HCT116 (cell line): ENCODE data around the gene PCAT7. TPM values are rescaled to one million over a fixed set of nuclear protein-coding genes. Genes with fewer than 3 reads are reported as not detected.

Source experiments
- ATAC-seq: fragments of 200-7000 bp; cut with Tn5 transposase; 2 replicates; pipeline ENCODE4 v1.9.1; 2020; ENCODE audit warnings: mild to moderate bottlenecking, moderate library complexity
- BruUV-seq: library from RNA; stranded (reverse); fragments of 400-500 nt; replicated peaks from 2 replicates; lab custom pipeline; 2021; lab: Mats Ljungman, UMichigan
- CTCF ChIA-PET: fragments of 300-600 bp; sonication (Branson Sonifier 250); formaldehyde crosslinking; loops from one replicate; lab custom pipeline; 2021; ENCODE audit warnings: antibody characterized with exemption; lab: Charles Lee
- POLR2A ChIA-PET: fragments of 300-600, 350-600 bp; sonication (Branson Sonifier 250); formaldehyde crosslinking; loops from one replicate; lab custom pipeline; 2021; ENCODE audit warnings: antibody characterized with exemption; lab: Charles Lee
- RAD21 ChIA-PET, 2 experiments: fragments of 300-600 bp; sonication (Branson Sonifier 250); formaldehyde crosslinking; loops; one replicate each; lab custom pipeline; 2023; ENCODE audit warnings: low total read pairs in 2 of 2; ENCODE audit not compliant: uncharacterized antibody in 2 of 2, unreplicated experiment in 2 of 2, low non-redundant PET in 1 of 2; lab: Charles Lee
- DNase-seq: peaks from one replicate; pipeline ENCODE4 v3.0.0-alpha.2; 2010; ENCODE audit warnings: low read depth, low spot score
- H2AFZ ChIP-seq: fragments of 200-600 bp; shearing (Covaris generic), sonication (generic); 2 replicates; pipeline ENCODE4 v1.6.1; 2017; ENCODE audit warnings: low read depth, mixed run types, mixed read lengths, antibody characterized with exemption, low read length; ENCODE audit not compliant: poor library complexity, severe bottlenecking
- H3K27ac ChIP-seq: 2 replicates; pipeline ENCODE4 v1.5.1; 2012; ENCODE audit warnings: low read depth, low read length
- H3K27me3 ChIP-seq: fragments of 200-600 bp; sonication (generic); 2 replicates; pipeline ENCODE4 v1.6.1; 2016; ENCODE audit warnings: mixed run types, low read length, mixed read lengths; ENCODE audit not compliant: insufficient read depth
- H3K36me3 ChIP-seq, 2 experiments: fragments of 200-500 bp in 1 of 2; fragments of 200-600 bp in 1 of 2; sonication (Bioruptor generic) in 1 of 2; sonication (generic) in 1 of 2; 2 replicates each; pipeline versions ENCODE4 v1.5.1 to v1.6.1; 2014 to 2016; ENCODE audit warnings: low read length in 2 of 2, inconsistent platforms in 1 of 2, mixed read lengths in 1 of 2, mixed run types in 1 of 2; ENCODE audit not compliant: insufficient read depth in 2 of 2, control insufficient read depth in 1 of 2
- H3K4me1 ChIP-seq, 2 experiments: fragments of 200-600 bp in 1 of 2; sonication (generic) in 1 of 2; 2 replicates each; pipeline versions ENCODE4 v1.5.1 to v1.6.1; 2012 to 2017; ENCODE audit warnings: low read length in 2 of 2, inconsistent platforms in 1 of 2, mild to moderate bottlenecking in 1 of 2, mixed read lengths in 1 of 2, mixed run types in 1 of 2, moderate library complexity in 1 of 2; ENCODE audit not compliant: insufficient read depth in 2 of 2, control insufficient read depth in 1 of 2
- H3K4me2 ChIP-seq: fragments of 200-600 bp; sonication (generic); 2 replicates; pipeline ENCODE4 v1.6.1; 2017; ENCODE audit warnings: mixed run types, low read length, mixed read lengths
- H3K4me3 ChIP-seq, 2 experiments: fragments of 200-600 bp in 1 of 2; sonication (generic) in 1 of 2; replicated peaks in 1 of 2; 2 replicates each; pipeline ENCODE4 v1.5.1; 2011 to 2016; ENCODE audit warnings: low read length in 2 of 2, control low read depth in 1 of 2, low read depth in 1 of 2, mild to moderate bottlenecking in 1 of 2, mixed read lengths in 1 of 2, mixed run types in 1 of 2
- H3K79me2 ChIP-seq: fragments of 200-600 bp; sonication (generic); 2 replicates; pipeline ENCODE4 v1.6.1; 2017; ENCODE audit warnings: mild to moderate bottlenecking, mixed run types, low read length, moderate library complexity, mixed read lengths; ENCODE audit not compliant: insufficient read depth
- H3K9ac ChIP-seq: fragments of 200-600 bp; sonication (generic); 2 replicates; pipeline ENCODE4 v1.6.1; 2016; ENCODE audit warnings: low read length, mixed read lengths
- H3K9me2 ChIP-seq: fragments of 200-600 bp; sonication (generic), shearing (Covaris generic); 2 replicates; pipeline ENCODE4 v1.6.1; 2017; ENCODE audit warnings: mixed run types, mild to moderate bottlenecking, moderate library complexity; ENCODE audit not compliant: insufficient read depth
- H3K9me3 ChIP-seq, 2 experiments: fragments of 200-500 bp in 1 of 2; fragments of 200-600 bp in 1 of 2; sonication (Bioruptor generic) in 1 of 2; sonication (generic) in 1 of 2; 2 replicates each; pipeline ENCODE4 v1.6.1; 2014 to 2017; ENCODE audit warnings: low read length in 2 of 2, mixed read lengths in 2 of 2, inconsistent platforms in 1 of 2, low read depth in 1 of 2, mild to moderate bottlenecking in 1 of 2, mixed run types in 1 of 2, moderate library complexity in 1 of 2; ENCODE audit not compliant: control insufficient read depth in 1 of 2, insufficient read depth in 1 of 2
- H4K20me1 ChIP-seq: fragments of 200-600 bp; sonication (generic), shearing (Covaris generic); 2 replicates; pipeline ENCODE4 v1.6.1; 2017; ENCODE audit warnings: mixed run types, mild to moderate bottlenecking, moderate library complexity; ENCODE audit not compliant: insufficient read depth
- CBX3 ChIP-seq: IDR thresholded peaks from 2 replicates; pipeline ENCODE4 v1.6.1; 2012; ENCODE audit warnings: low read depth
- CEBPB ChIP-seq: IDR thresholded peaks from 2 replicates; pipeline ENCODE4 v1.6.1; 2012; ENCODE audit warnings: low read depth
- CTCF ChIP-seq, 3 experiments: fragments of 200-600 bp in 1 of 3; sonication (generic) in 1 of 3; IDR thresholded peaks in 2 of 3; conservative IDR thresholded peaks in 1 of 3; 2 replicates each; pipeline ENCODE4 v1.5.1; 2012 to 2017; ENCODE audit warnings: low read depth in 2 of 3, low read length in 2 of 3, antibody characterized with exemption in 1 of 3, borderline replicate concordance in 1 of 3, control low read depth in 1 of 3, mild to moderate bottlenecking in 1 of 3, mixed read lengths in 1 of 3, mixed run types in 1 of 3, moderate library complexity in 1 of 3; ENCODE audit not compliant: insufficient read depth in 1 of 3
- EZH2 ChIP-seq: fragments of 200-600 bp; sonication (generic); IDR thresholded peaks from 2 replicates; pipeline ENCODE4 v1.6.1; 2017; ENCODE audit warnings: antibody characterized with exemption, mixed run types
- FOSL1 ChIP-seq: IDR thresholded peaks from 2 replicates; pipeline ENCODE4 v1.6.1; 2012; ENCODE audit warnings: low read depth
- JUND ChIP-seq: IDR thresholded peaks from 2 replicates; pipeline ENCODE4 v1.6.1; 2012
- REST ChIP-seq: IDR thresholded peaks from 2 replicates; pipeline ENCODE4 v1.6.1; 2012; ENCODE audit warnings: low read depth
- SIN3A ChIP-seq: IDR thresholded peaks from 2 replicates; pipeline ENCODE4 v1.6.1; 2012; ENCODE audit warnings: low read depth
- SP1 ChIP-seq: IDR thresholded peaks from 2 replicates; pipeline ENCODE4 v1.6.1; 2012; ENCODE audit warnings: low read depth
- SRF ChIP-seq: IDR thresholded peaks from 2 replicates; pipeline ENCODE4 v1.6.1; 2012; ENCODE audit warnings: low read depth
- TCF7L2 ChIP-seq: IDR thresholded peaks from 2 replicates; pipeline ENCODE4 v1.7.0; 2011; ENCODE audit warnings: borderline replicate concordance, inconsistent platforms; ENCODE audit not compliant: insufficient read depth, insufficient read length; ENCODE audit errors: extremely low read depth
- YY1 ChIP-seq: IDR thresholded peaks from 2 replicates; pipeline ENCODE4 v1.6.1; 2011; ENCODE audit warnings: low read length, low read depth, moderate library complexity, mild to moderate bottlenecking; ENCODE audit not compliant: insufficient replicate concordance; ENCODE audit errors: extremely low read depth
- ZFX ChIP-seq: fragments of 450-650 bp; IDR thresholded peaks from 2 replicates; pipeline ENCODE4 v1.6.1; 2017
- ZNF274 ChIP-seq: fragments of 200-500 bp; sonication (Bioruptor generic); IDR thresholded peaks from 2 replicates; pipeline ENCODE4 v1.6.1; 2014; ENCODE audit warnings: mild to moderate bottlenecking, low read depth, low read length, inconsistent platforms
- intact Hi-C: fragments of 100-400 bp; cut with micrococcal nuclease; formaldehyde crosslinking; loops from 2 replicates; pipeline ENCODE4 v1.10.0; 2022
- total RNA-seq: library from RNA; stranded (reverse); gene quantifications from one replicate; pipeline ENCODE4 v1.2.1, GENCODE V29; 2021; ENCODE audit not compliant: unreplicated experiment
- TF ChIP-seq, protein P1 (sequence below): IDR thresholded peaks from 2 replicates; pipeline ENCODE4 v1.6.1; 2011; ENCODE audit warnings: mild to moderate bottlenecking, low read length, moderate library complexity; ENCODE audit not compliant: insufficient replicate concordance; ENCODE audit errors: extremely low read depth

Gene PCAT7
- total RNA-seq, 1 experiment from 2014 or later, result 3.8 TPM

GRCh38 chr9:94545940-94546339 lies 8.9 kb upstream of the PCAT7 start:
- CTCF ChIA-PET, result no interaction called here
- Histone ChIP-seq H3K4me1 (no peaks in the 10 kb centered on the region), H2AFZ (no peak overlapping the region), H4K20me1 (no peaks in the 10 kb centered on the region)
- BruUV-seq, result no TSS peak
- POLR2A ChIA-PET, result no interaction called here
- intact Hi-C loops, result no loop called here
- no peak for ATAC-seq
- TF ChIP-seq REST, result no peak
- TF ChIP-seq ZNF274, result no peak
- TF ChIP-seq SP1, result no peak
- TF ChIP-seq TCF7L2, result no peak
- no peak for TF ChIP-seq CTCF (IDR thresholded peaks at IDR 0.05 in 2 of 3, conservative IDR thresholded peaks at IDR 0.05 in 1 of 3; ENCODE audit: borderline replicate concordance in 1 of 3, insufficient read depth in 1 of 3, low read depth in 2 of 3, low read length in 2 of 3)
- TF ChIP-seq, protein P1, sequence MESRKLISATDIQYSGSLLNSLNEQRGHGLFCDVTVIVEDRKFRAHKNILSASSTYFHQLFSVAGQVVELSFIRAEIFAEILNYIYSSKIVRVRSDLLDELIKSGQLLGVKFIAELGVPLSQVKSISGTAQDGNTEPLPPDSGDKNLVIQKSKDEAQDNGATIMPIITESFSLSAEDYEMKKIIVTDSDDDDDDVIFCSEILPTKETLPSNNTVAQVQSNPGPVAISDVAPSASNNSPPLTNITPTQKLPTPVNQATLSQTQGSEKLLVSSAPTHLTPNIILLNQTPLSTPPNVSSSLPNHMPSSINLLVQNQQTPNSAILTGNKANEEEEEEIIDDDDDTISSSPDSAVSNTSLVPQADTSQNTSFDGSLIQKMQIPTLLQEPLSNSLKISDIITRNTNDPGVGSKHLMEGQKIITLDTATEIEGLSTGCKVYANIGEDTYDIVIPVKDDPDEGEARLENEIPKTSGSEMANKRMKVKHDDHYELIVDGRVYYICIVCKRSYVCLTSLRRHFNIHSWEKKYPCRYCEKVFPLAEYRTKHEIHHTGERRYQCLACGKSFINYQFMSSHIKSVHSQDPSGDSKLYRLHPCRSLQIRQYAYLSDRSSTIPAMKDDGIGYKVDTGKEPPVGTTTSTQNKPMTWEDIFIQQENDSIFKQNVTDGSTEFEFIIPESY, result no peak
- no peak for TF ChIP-seq SRF
- no peak for TF ChIP-seq CEBPB
- no peak for TF ChIP-seq CBX3
- TF ChIP-seq YY1, result no peak
- TF ChIP-seq JUND, result no peak
- no peak for TF ChIP-seq EZH2
- no peak for TF ChIP-seq SIN3A
- TF ChIP-seq ZFX, result no peak
- TF ChIP-seq FOSL1, result no peak
- TF ChIP-seq, all 23 proteins: peak for 0
- H3K4me2 ChIP-seq, result no peak overlapping the region
- RAD21 ChIA-PET, result no interaction called here
- H3K9me3 ChIP-seq, result no peaks in the 10 kb centered on the region
- no peaks in the 10 kb centered on the region for H3K27me3 ChIP-seq
- no peak overlapping the region for H3K27ac ChIP-seq
- DNase-seq, result no peak
- no peak overlapping the region for H3K9ac ChIP-seq
- H3K36me3 ChIP-seq, result no peaks in the 10 kb centered on the region
- no peak overlapping the region for H3K4me3 ChIP-seq
- no peaks in the 10 kb centered on the region for H3K79me2 ChIP-seq
- no peaks in the 10 kb centered on the region for H3K9me2 ChIP-seq
